Uterus (tissue), 2 donors: Measurements from ENCODE around the gene TTC31.

ENCODE experiments used
- CTCF ChIP-seq, 4 experiments: fragments of 200-600 bp in 2 of 4; fragments of 450-650 bp in 2 of 4; sonication (generic) in 2 of 4; IDR thresholded peaks; one replicate each; pipeline ENCODE4 v1.5.1; 2016 to 2019; ENCODE audit warnings: antibody characterized with exemption in 4 of 4, mild to moderate bottlenecking in 2 of 4, moderate library complexity in 1 of 4
- POLR2A ChIP-seq, 2 donors: fragments of 450-650 bp; IDR thresholded peaks; one replicate each; pipeline ENCODE4 v1.6.1; 2016; ENCODE audit warnings: antibody characterized with exemption in 2 of 2, mild to moderate bottlenecking in 1 of 2, moderate library complexity in 1 of 2

DNA sequence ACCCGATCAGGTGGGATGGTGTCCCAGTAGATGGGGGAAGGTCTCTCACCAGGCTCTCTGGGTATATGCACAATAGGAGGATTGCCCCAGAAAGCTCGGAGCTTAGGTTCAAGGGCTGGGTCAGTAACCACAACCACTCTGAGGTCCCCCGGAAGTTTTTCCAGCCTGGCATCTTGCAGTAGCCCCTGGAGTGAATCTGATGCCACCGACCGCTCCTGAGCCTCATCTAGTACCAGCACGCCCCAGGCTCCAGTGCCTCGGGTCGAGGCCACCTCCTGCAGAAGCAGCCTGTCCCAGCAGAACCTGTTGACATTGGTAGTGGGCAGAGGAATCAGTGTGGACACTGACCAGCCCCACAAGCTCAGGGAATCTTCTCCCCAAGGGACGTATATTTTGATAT, 41.1 kb downstream of the TTC31 start:
- no peak for TF ChIP-seq POLR2A (IDR thresholded peaks at IDR 0.05)
- TF ChIP-seq CTCF (IDR thresholded peaks at IDR 0.05): no peak
